ENCODE data around the gene BMAL2. TPM values are rescaled to one million over a fixed set of nuclear protein-coding genes. Genes with fewer than 3 reads are reported as not detected.
A peak's percentile ranks its signal among the peaks of the same experiment; 100 is the strongest.

Gene BMAL2, protein sequence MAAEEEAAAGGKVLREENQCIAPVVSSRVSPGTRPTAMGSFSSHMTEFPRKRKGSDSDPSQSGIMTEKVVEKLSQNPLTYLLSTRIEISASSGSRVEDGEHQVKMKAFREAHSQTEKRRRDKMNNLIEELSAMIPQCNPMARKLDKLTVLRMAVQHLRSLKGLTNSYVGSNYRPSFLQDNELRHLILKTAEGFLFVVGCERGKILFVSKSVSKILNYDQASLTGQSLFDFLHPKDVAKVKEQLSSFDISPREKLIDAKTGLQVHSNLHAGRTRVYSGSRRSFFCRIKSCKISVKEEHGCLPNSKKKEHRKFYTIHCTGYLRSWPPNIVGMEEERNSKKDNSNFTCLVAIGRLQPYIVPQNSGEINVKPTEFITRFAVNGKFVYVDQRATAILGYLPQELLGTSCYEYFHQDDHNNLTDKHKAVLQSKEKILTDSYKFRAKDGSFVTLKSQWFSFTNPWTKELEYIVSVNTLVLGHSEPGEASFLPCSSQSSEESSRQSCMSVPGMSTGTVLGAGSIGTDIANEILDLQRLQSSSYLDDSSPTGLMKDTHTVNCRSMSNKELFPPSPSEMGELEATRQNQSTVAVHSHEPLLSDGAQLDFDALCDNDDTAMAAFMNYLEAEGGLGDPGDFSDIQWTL
- 44.5 TPM for polyA plus RNA-seq (2012; ENCODE audit: missing spikeins)

- DNase-seq (ENCODE audit: insufficient read length) (peak; percentile 49), FAIRE-seq (peak; percentile 78)
- TF ChIP-seq TAF1 (IDR thresholded peaks at IDR 0.05; ENCODE audit: borderline replicate concordance, low read depth, low read length) (no peak), POLR2A (IDR thresholded peaks at IDR 0.05; ENCODE audit: low read depth, low read length) (peak; percentile 60; the same call in 1 of the 2 replicates), POLR2AphosphoS5 (IDR thresholded peaks at IDR 0.05; ENCODE audit: low read depth, low read length) (peak; percentile 32; the same call in 1 of the 2 replicates)
Observed at GRCh38 chr12:27332714-27333402, at the start of gene BMAL2. BMAL2 (plus strand) TSS chr12:27332836; CDS start chr12:27333073, 237 bp downstream.

GRCh38 chr12:27284021-27284420, 48.6 kb upstream of the BMAL2 start:
- no peak for DNase-seq (ENCODE audit: insufficient read length)

DNA sequence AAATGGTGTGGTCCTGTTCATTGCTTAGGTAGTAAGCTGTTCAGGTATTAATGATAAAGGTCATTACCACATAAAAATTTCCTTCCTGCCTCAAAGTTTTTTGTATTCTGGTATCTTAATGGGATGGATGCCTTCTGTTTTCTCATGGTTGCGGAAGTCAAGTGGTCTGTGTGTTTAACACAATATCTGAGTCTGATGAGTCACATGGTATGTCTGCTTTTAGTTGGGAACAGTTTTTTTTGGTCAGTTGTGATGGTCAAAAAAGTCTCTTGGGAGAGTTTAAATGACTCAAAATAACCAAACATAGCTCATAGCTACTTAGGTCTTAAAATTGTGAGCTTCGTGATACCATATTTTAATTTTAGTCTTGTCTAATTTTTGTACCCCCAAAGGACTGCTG, 47.9 kb upstream of the BMAL2 start:
- peak; percentile 88 for FAIRE-seq
- DNase-seq (ENCODE audit: insufficient read length), result no peak
- TF ChIP-seq TAF1 (IDR thresholded peaks at IDR 0.05; ENCODE audit: borderline replicate concordance, low read depth, low read length), result no peak
- 0 out of 2 replicates have a peak, but pooled peaks have one; percentile 23 for TF ChIP-seq POLR2AphosphoS5 (IDR thresholded peaks at IDR 0.05; ENCODE audit: low read depth, low read length)

More at GRCh38 chr12:27284021-27284420, 48.6 kb upstream of the BMAL2 start:
- TF ChIP-seq TAF1 (IDR thresholded peaks at IDR 0.05; ENCODE audit: borderline replicate concordance, low read depth, low read length), result no peak
- TF ChIP-seq POLR2A (IDR thresholded peaks at IDR 0.05; ENCODE audit: low read depth, low read length), result peak; percentile 39; the same call in 1 of the 2 replicates
- TF ChIP-seq POLR2AphosphoS5 (IDR thresholded peaks at IDR 0.05; ENCODE audit: low read depth, low read length), result peak; percentile 79
- no peak for FAIRE-seq

- peak; percentile 89 for FAIRE-seq
- no peak for TF ChIP-seq POLR2A (IDR thresholded peaks at IDR 0.05; ENCODE audit: low read depth, low read length)
- no peak for TF ChIP-seq TAF1 (IDR thresholded peaks at IDR 0.05; ENCODE audit: borderline replicate concordance, low read depth, low read length)
- no peak for TF ChIP-seq POLR2AphosphoS5 (IDR thresholded peaks at IDR 0.05; ENCODE audit: low read depth, low read length)
- DNase-seq (ENCODE audit: insufficient read length), result no peak
Observed at GRCh38 chr12:27285403-27285802, 47.2 kb upstream of the BMAL2 start.

GRCh38 chr12:27289414-27289813, 43.2 kb upstream of the BMAL2 start:
- TF ChIP-seq POLR2AphosphoS5 (IDR thresholded peaks at IDR 0.05; ENCODE audit: low read depth, low read length) (peak; percentile 22; the same call in 1 of the 2 replicates), TAF1 (IDR thresholded peaks at IDR 0.05; ENCODE audit: borderline replicate concordance, low read depth, low read length) (no peak), POLR2A (IDR thresholded peaks at IDR 0.05; ENCODE audit: low read depth, low read length) (peak; percentile 34; the same call in 1 of the 2 replicates)
- DNase-seq (ENCODE audit: insufficient read length), result no peak
- peak; percentile 86 for FAIRE-seq

GRCh38 chr12:27290501-27291168, 42.0 kb upstream of the BMAL2 start:
- DNase-seq (ENCODE audit: insufficient read length) (no peak), FAIRE-seq (no peak)
- no peak for TF ChIP-seq TAF1 (IDR thresholded peaks at IDR 0.05; ENCODE audit: borderline replicate concordance, low read depth, low read length)
- peak; percentile 52 for TF ChIP-seq POLR2A (IDR thresholded peaks at IDR 0.05; ENCODE audit: low read depth, low read length)
- peak; percentile 25; the same call in 1 of the 2 replicates for TF ChIP-seq POLR2AphosphoS5 (IDR thresholded peaks at IDR 0.05; ENCODE audit: low read depth, low read length)

DNA sequence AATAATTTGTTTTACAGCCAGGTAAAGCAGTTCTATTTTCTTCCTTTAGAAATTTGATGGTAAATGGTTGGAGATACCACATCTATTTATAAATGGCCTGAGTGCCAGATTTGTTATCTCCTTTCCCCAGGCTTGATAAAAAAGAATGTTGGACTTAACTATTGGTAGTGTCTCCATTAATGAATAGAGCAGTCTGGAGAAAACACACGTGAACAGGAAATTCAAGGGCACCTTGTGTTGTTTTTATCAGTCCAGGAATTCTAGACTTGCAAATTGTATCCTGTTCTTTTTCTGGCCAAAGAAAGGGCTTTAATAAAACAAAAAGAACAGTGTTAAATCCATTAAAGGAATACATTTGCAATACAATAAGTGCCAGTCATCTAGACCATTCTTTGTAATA, 40.8 kb upstream of the BMAL2 start:
- FAIRE-seq (peak; percentile 5), DNase-seq (ENCODE audit: insufficient read length) (no peak)
- TF ChIP-seq POLR2AphosphoS5 (IDR thresholded peaks at IDR 0.05; ENCODE audit: low read depth, low read length) (no peak), TAF1 (IDR thresholded peaks at IDR 0.05; ENCODE audit: borderline replicate concordance, low read depth, low read length) (no peak)

DNA sequence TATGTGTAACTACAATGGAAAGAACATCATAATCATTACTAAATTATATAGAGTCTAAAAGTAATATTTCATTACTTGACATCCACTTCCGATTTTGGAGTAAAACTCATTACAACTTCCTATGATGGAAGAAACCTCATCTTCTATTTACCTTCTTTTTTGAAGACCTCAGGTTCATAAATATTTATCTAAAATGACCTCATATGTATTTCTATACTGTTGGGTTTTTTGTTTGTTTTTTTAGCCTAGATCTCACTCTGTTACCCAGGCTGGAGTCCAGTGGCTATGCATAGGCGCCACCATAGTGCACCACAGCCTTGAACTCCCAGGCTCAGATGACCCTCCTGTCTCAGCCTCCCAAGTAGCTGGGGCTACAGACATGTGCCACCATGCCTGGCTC, 39.9 kb upstream of the BMAL2 start:
- no peak for DNase-seq (ENCODE audit: insufficient read length)
- peak; percentile 9 for FAIRE-seq
- TF ChIP-seq TAF1 (IDR thresholded peaks at IDR 0.05; ENCODE audit: borderline replicate concordance, low read depth, low read length), result no peak
- TF ChIP-seq POLR2A (IDR thresholded peaks at IDR 0.05; ENCODE audit: low read depth, low read length), result no peak

DNA sequence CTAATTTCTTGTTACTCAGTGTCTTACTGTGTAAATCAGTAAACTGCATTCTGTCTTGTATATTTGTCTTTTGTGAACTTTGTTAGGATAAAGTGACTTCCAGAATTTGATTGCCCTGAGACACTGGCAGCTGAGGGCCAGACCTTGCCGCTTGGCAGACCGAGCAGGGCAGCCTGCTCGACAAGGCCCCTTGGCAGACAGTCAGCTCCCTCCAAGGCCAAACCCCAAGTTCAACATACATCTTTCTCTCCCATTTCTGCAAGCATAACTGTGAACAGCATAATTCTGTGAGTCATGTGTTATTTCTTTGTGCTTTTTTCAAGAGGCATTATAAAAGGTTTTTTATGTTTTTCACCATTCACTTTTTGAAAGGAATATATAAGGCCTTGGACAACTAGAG, 39.2 kb upstream of the BMAL2 start:
- FAIRE-seq (no peak), DNase-seq (ENCODE audit: insufficient read length) (no peak)
- TF ChIP-seq TAF1 (IDR thresholded peaks at IDR 0.05; ENCODE audit: borderline replicate concordance, low read depth, low read length) (no peak), POLR2AphosphoS5 (IDR thresholded peaks at IDR 0.05; ENCODE audit: low read depth, low read length) (no peak), POLR2A (IDR thresholded peaks at IDR 0.05; ENCODE audit: low read depth, low read length) (no peak)

- FAIRE-seq, result no peak
- TF ChIP-seq POLR2AphosphoS5 (IDR thresholded peaks at IDR 0.05; ENCODE audit: low read depth, low read length) (no peak), POLR2A (IDR thresholded peaks at IDR 0.05; ENCODE audit: low read depth, low read length) (no peak), TAF1 (IDR thresholded peaks at IDR 0.05; ENCODE audit: borderline replicate concordance, low read depth, low read length) (no peak)
- no peak for DNase-seq (ENCODE audit: insufficient read length)
Observed at GRCh38 chr12:27296674-27297073, 36.0 kb upstream of the BMAL2 start.

- no peak for FAIRE-seq
- TF ChIP-seq POLR2A (IDR thresholded peaks at IDR 0.05; ENCODE audit: low read depth, low read length) (no peak), POLR2AphosphoS5 (IDR thresholded peaks at IDR 0.05; ENCODE audit: low read depth, low read length) (no peak), TAF1 (IDR thresholded peaks at IDR 0.05; ENCODE audit: borderline replicate concordance, low read depth, low read length) (no peak)
- DNase-seq (ENCODE audit: insufficient read length), result no peak
Observed at GRCh38 chr12:27297566-27297965, 35.1 kb upstream of the BMAL2 start.

All from GM12892 (cell line).